Measurements from ENCODE around the gene CNKSR3. TPM values are rescaled to one million over a fixed set of nuclear protein-coding genes. Genes with fewer than 3 reads are reported as not detected.

Gene CNKSR3
- total RNA-seq, 1 donor from 2014 or later = 8.5 TPM

DNA sequence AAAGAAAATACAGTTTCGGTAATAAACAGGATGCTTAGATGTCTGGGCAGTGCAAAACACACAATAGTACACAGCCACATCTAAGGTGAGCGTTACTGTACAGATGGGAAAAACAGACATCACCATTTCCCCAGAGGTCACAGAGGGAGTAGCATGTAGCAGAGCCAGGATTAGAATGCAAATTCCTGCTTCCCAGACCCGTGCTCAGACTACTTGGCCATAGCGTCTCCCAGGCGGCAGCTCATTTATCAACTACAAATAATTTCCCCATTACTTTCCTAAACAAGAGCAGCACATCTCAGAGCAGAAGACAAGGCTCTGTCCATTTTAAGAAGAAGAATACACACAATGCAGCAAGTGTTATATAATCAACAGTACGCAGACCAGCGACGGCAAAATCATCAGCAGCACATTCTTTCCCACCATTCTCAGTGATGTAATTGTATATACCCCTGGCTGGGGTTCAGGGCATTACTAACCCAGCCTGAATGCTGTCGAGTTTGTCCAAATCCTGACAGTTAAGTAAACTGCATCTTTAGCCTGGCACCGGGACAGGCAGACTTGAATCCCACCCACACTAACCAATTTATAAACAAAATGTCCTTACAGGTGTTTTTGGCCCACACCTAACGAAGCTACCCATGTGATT lies 61.9 kb downstream of the CNKSR3 start:
- DNase-seq = peak; percentile 94

DNA sequence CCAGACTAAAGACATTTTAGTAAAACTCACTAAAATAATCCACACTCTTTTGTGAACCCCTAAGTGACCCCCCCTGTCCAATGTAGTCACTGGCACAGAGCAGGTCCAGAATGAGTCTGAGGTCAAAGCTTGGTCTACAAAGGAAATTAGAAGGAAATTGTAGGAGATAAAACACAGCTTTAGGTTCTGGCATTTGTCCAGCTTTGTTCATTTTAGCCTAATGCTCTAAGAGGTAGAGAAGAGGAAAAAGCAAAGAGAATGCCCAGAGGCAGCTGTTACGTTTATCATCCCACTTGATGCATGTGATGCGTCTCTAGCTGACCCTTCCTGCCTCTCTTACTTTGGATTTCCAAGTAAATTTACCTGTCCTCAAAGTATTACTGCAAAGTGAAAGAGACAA lies 62.5 kb downstream of the CNKSR3 start:
- peak; percentile 30 for DNase-seq

DNA sequence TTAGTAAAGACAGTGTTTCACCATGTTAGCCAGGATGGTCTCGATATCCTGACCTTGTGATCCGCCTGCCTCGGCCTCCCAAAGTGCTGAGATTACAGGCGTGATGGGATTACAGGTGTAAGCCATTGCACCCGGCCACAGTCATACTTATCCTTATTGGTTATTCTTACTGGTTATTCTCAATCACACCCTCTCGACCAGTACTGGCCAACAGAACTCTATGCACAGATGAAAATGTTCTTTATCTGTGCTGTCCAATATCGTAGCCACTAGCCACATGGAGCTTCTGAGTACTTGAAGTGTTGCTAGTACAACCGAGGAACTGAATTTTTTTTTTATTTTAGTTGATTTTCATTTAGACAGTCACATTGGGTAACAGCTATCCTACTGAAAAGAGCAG lies 63.5 kb downstream of the CNKSR3 start:
- no peak for DNase-seq

DNA sequence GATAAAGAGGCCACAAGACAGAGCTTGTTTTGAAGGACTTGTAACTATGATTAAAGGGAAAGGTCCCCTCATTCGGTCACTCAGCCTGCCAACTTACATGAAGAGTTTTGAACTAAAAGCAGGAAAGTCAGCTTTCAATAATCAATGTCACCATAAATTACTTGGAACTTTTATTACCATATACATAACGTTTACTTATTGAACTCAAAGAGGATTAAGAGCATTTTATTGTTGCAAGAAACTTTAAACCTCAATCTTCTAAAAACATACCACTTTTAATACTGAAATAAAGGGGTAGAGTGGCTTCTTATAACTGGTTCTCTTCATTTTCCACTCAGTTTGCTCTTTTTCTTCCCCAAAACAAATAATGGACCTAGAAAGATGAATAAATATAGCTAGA lies 65.1 kb downstream of the CNKSR3 start:
- DNase-seq = no peak

DNA sequence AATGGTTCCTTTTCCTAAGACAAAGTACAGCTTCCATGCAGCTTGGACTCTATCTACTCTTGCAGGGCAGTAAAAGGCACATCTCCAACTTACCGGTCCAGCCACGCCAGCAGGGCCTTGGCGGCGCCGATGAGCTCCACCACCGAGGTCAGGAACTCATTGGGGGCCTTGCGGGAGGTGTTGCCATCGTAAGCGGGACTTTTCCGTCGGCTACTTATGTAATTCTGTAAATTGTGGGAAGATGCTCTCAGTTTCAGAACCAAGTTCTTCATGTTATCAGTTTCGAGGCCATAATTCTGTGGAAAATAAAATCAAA lies 68.5 kb downstream of the CNKSR3 start:
- no peak for DNase-seq

DNA sequence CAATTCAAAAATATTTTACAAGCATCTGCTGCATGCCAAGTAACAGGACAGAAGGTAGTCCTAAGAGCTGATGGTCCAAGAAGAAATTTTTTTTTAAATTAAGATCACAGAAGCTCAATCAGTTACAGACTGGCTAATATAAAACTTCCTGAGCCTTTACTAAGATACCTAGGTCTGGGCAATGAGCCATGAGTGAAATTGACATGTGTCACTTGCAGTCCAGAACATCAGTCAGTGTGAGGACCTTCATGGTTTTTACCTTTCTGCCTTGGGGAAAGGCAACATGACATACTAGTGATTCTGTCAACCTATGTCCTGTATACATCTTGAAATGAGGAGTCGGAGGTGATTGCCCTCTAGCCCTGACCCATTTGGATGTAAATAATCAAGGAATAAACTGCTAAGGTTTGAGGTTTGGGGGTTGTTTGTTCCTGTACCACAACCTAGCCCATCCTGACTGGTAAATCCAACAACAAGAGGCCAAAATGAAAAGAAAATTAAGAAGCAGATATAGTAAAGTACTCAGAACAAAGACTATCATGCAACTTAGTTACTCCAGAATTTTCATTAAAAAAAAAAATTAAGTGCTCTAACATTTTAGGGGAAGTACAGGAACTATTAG lies 70.0 kb downstream of the CNKSR3 start:
- DNase-seq = no peak

DNA sequence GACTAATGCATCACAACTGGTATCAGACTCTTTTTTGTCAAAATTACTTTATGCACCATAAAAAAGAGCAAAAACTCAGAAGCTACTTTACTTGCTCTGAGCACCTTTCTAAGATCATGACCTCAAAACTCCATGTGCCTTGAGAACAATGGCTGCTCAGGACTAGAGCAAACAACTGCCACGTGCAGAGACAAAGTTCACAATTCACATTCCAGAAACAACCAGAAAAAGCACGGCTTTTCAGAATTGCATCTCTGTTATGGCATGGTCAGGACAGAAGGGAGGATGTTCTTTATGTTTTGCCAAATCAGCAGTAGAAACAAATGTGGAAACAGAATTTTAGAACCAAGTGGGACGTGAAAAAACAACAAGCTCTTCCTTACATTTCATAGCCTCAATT lies 70.5 kb downstream of the CNKSR3 start:
- DNase-seq = no peak

DNA sequence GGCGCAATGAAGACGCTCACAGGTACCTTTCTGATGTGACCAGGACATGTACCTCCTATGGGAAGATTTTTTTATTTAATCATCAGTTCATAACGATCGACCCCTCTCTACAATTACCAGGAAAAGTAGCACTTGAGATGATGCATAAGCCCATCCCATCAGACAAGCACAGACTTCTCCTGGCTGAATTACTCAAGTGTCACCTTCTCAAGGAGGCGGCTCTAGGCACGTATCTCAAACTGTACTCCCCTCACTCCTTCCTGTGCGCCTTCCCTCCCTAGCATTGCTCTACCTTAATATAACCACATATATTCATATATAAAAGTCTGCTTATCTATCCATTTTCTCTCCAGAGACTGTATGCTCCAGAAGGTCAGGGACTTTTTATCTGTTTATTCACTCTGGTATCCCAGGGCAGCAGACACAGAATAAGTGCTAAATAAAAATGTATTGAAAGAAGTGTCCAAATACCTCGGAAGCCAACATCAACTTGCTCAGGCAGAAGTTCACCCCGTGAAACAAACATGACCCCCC lies 71.5 kb downstream of the CNKSR3 start:
- no peak for DNase-seq

DNA sequence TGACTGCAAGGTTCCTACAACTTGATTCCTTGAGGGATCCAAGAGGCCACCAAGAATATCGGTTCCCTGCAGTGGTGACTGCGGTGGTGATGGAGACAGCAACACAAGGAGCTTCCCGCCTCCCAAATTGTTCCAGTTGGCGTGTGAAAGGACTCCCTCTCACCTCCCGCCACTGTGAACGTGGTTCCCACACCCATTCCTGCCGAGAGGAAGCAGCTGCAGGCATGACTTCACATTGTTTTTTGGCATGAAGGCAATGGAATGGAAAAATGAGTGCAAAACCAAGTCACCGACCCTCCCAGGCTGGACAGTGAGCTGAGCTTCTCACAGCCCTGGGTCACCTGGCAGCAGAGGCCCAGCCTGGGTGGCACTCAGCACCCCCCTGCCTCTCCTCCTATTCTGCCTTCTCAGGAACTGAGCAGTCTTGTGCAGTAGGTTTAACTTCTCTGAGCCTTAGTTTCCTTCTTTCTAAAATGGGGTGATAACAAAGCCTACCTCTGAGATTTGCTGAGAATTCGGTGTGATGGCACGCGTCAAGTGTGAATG lies 75.0 kb downstream of the CNKSR3 start:
- no peak for DNase-seq

DNA sequence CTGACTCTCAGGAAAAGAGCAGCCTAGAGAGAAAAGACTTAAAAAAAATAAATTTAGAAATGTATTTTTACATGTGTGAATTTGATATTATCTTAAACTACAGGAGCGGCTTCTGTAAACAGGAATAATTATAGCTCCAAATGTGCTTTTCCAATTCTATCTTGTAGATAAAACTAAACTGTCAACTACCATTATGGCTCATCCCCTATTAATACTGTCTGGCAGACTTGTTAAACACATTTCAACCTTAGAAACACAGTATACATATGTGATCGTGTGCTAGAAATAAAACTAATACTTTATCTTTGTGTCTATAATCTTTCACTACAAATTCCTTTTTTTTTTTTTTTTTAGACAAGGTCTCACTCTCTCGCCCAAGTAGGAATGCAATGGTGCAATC lies 75.8 kb downstream of the CNKSR3 start:
- DNase-seq = no peak

DNA sequence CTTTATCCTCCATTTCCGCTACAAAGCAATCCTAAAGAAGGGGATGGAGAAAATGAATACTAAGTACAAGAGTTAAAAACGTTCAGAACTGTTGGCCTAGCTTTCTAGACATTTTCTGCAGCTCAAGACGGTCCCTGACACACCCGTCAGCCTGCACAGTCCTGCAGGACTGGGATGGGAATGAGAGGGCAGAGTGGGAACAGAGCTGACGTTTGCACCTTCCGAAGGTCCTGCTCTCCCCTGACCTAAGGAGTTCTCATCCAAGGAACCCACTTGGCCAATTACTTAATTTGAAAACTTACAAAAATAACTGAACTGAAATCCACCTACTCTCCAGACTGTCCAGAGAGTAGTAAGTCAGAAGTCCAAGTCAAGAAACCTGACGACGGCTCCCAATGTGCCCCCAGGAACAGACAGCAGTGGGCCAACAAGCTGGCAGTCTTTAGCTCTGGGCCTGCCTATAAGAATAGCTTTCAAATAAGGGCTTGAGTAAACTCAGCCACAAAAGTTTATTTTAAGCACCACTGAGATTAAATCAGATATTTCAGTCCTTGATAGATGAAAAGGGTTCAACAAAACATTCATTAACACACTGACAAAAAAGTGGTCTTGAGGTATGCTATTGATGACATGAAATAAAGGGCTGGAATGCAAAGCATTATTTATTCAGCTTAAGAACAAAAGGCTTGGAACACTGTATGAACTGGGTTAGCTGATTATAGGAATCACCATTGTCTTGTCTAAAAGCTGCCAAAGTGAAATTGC lies 76.8 kb downstream of the CNKSR3 start:
- no peak for DNase-seq

DNA sequence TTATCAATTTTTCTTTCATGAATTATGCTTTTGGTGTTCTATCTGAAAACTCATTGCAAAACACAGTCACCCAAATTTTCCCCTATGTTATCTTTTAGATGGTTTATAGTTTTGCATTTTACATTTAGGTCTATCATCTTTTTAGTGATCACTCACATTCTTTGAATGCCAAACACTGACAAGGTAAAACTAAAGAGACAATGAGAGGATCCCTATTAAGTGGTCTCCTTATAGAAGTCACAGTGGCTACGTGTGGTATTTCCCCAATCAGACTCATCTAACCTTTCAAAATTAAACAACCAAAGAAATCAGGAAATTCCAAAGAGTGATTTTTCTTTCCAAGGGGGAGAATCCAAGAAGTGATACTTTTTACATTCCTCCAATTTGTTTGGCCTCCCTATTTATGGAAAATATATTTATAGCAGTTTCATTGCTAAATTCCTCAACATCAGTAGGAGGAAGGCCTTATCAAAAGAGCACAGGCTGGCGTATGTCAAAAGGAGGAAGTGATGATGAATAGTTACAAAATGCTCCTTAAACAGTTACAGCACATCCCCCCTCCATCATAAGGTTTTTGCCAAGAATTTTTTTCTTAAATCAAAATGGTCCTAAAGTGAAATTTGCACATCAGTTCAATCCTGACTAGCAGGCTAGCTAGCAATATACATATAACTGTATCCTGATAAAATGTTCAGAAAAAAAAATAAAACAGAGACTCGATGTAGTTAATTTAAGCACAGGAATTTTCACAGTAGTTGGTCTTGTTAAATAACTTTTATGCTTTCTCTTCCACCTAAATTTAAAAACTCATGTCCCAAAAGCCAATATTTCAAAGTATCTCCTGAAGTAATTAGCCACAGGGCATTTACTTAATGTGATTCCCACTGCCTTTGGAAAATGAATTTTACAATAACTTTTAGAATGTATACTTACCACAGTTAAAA lies 77.7 kb downstream of the CNKSR3 start:
- DNase-seq = no peak

DNA sequence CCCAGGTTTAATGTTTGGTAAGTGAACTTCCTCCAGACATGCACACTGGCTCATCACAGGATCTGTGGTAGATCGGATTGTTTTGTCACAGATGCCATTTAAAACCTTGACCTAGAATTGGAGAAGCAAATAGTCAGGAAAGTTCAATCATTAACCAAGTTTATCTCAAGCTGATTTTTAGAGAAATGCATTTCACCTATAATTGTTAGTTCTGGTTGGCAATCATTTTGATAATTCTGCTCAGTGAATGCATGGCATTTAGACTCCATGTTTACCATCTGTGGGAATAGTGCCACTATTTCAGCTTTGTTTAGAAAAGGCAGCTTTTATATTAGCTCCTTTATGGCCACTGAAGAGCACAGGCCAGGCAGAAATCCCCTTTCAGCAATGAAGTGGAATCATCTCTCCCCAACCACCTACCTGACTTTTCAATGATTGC lies 80.0 kb downstream of the CNKSR3 start:
- DNase-seq = no peak

DNA sequence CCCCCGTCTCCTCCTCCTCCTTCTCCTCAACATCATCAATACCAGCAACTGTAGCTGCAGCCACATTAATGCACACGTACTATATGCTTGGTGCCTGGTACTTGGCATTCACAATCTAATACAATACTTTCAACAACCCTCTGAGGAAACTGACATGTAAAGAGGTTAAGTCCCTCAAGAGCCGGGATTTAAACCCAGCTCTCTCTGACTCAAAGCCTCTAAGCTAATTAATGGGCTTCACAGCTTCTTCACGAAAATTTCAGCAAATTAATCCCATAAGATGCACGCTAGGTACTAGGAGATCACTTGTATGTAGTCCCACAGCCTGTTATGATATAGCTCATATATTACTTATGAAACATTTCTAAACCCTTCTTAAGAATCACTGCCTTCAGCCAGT lies 80.8 kb downstream of the CNKSR3 start:
- DNase-seq = no peak

DNA sequence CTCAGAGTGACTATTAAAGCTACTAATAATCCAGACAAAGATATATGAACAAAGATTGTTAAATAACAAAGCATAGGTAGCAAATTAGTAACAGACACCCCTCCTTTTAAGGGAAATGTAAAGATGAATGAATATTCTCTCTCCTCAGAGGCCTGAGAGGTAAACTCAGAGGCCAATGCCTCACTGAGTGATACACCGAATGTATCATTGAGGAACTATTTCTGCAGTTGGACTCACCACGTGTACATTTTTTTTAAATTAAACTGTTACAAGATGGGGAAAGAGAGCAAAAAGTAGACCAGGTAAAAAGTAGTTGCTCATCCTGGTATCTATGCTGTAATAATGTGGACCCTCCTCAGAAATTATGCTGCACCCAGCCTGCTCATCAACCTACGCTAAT lies 81.6 kb downstream of the CNKSR3 start:
- no peak for DNase-seq

DNA sequence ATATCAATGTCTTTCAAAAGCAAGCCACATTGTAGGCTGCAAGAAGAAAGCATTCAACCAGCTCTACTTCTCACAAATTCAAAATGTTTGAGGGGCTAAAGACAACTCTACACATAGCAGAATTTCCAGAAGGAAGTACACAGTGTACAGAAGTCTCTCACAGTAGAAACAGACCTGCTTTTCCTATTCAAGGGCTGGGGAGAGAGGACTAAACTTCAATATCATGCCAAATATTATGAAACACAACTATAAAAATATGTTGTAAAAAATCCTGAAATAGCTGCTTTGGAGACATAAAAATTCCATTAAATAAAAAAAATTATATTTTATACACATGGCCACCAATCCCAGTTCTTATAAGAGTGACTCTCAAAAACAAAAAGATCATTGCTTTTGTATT lies 83.0 kb downstream of the CNKSR3 start:
- no peak for DNase-seq

DNA sequence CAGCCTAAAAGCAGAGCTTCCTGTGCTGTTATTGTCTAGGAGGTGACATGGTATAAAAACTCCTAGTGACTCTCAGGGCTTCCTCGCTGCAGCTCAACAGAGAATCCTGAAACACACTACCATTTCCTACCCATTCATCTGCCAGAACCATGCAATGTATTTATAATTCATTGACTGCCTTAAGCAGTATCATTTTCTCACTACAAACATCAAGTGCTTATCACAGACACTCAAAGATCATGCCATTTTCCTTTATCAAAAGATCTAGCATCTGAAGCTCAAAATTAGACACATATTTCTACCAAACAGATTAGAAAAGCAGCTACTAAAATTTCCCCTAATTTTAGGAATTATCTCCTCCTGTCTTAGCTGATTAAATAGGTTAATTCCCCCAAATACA lies 83.5 kb downstream of the CNKSR3 start:
- DNase-seq = no peak

DNA sequence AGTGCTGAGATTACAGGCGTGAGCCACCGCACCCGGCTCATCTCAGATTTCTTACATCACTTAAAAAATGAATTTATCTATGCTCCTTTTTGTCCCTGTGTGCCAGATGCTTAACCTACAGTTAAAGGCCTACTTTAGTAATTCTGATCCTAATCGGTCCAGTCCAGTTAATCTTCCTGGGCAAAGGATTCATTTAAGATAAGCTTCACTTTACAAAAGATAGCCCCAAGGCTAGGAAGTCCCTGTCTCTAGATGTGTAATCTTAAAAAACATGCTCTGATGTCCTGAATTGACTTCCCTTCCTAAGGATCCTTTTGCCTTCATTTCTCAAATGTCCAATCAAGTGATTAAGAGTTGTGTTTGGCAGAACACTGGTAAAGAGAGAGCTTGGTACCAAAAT lies 85.5 kb downstream of the CNKSR3 start:
- DNase-seq = no peak

DNA sequence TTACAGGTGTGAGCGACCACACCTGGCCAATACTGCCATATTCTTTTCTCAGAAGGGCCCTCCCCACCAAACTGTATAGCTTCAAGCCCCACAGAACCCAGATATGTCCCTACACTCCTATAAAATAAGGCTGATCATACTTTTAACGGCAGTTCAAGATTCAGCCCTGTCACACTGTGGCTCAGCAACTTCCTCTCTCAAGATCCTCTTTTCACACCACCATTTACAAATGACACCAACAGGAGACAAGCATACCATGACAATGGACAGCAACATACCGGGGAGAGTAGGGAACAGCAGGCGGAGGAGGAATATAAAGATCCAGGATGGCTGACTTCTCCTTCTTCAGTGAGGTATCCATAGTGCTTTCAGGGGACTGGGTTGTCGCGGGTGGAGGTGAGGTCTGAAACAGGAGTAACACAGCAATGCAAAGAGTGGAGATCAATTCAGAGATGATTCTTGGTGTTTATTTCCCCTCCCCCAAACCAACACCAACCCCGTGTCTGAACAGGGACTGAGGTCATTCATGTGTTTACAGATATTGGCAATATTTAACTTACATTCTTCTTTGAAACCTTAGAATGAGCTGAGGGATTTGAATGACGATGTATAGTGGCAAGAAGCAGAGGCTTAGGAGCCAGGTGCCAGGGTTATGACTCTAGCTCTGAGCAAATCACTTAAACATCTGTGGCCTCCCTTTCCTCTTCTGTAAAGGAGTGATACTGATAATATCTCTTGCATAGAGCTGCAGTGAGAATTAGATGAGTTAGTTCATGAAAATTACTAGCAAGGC lies 96.3 kb downstream of the CNKSR3 start:
- no peak for DNase-seq

DNA sequence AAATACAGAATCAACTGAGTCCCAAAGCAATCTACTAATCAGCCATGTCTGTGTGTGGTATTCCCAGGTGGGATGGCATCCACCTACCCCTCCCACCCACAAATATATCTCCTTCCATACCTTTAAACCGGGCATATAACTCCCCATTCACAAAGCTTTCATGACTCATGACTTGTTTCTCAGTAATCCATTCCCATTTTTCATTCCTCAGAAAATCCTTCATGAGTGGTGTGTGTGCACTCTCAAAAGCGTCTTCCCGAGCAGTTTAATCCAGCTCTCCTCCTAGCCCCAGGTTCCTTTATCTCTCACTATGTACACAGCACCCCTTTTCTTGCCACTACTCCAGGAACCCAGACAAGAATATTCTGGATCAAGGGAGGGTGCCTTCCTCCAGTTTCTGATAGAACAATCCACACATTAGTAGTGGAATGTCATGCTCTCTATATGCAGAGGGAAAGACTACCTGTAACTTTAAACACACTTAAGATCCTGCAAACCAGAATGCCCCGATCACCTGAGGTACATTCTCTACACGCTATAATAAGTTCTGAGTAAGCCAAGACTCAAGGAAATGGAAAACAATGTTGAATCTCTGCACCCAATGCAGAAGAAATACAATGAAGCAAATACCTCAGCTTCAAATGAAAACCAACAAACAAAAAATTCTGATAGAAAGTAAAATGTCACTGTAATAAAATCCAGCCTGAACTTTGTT lies 98.2 kb downstream of the CNKSR3 start:
- DNase-seq = no peak

DNA sequence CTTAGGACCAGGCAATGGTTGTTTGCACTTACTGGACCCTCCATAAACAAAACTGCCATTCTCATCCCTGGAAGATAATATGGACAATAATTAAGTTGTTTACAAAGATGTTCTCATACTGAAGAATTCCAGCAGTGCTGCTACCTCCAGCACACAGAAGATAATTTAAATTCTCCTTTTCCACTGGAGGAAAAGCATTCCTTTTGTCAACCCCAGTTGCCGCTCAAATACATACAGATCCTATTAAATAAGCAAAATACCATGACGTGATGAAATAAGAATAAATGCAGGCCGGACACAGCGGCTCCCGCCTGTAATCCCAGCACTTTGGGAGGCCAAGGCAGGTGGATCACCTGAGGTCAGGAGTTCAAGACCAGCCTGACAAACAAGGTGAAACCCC lies 99.4 kb downstream of the CNKSR3 start:
- DNase-seq = no peak

Data from skin of body (tissue), 2 donors.